Ovary (tissue), 9 donors: ENCODE results near the gene CADM2. TPM values are rescaled to one million over a fixed set of nuclear protein-coding genes. Genes with fewer than 3 reads are reported as not detected.

Experiments
- DNase-seq, 5 donors: peaks; one replicate each; pipeline ENCODE4 v3.0.0-alpha.2; 2019 to 2020
- H3K27ac ChIP-seq, 2 donors: fragments of 200-600 bp; one replicate each; pipeline versions ENCODE4 v1.5.1 to v1.8.0; 2019 to 2022
- H3K27me3 ChIP-seq: fragments of 200-600 bp; one replicate; pipeline ENCODE4 v1.8.0; 2022
- H3K36me3 ChIP-seq: fragments of 200-600 bp; sonication (generic); one replicate; pipeline ENCODE4 v1.5.1; 2019
- H3K4me1 ChIP-seq: one replicate; pipeline ENCODE4 v1.8.1; 2013; ENCODE audit warnings: mild to moderate bottlenecking, moderate library complexity; ENCODE audit not compliant: insufficient read depth
- H3K4me3 ChIP-seq: fragments of 200-600 bp; sonication (generic); one replicate; pipeline ENCODE4 v1.5.1; 2017
- H3K9me3 ChIP-seq, 2 donors: fragments of 200-600 bp in 1 of 2; sonication (generic) in 1 of 2; one replicate each; pipeline versions ENCODE4 v1.5.1 to v1.8.1; 2013 to 2019; ENCODE audit warnings: mild to moderate bottlenecking in 1 of 2, moderate library complexity in 1 of 2
- EP300 ChIP-seq: sonication (generic); formaldehyde crosslinking; IDR thresholded peaks from one replicate; pipeline ENCODE4 v1.6.1; 2017; ENCODE audit warnings: antibody characterized with exemption
- POLR2A ChIP-seq: fragments of 450-650 bp; IDR thresholded peaks from one replicate; pipeline ENCODE4 v1.6.1; 2017; ENCODE audit warnings: antibody characterized with exemption, mild to moderate bottlenecking, moderate library complexity
- WGBS, 3 donors: extraction: QIAGEN DNeasy Blood & Tissue Kit in 1 of 3; methylation state at CpG; one replicate each; pipeline versions ENCODE4 v1.1.5 to v1.1.7; 2013 to 2017; 5-methylcytosine and 5-hydroxymethylcytosine counted together
- intact Hi-C, 4 donors: fragments of 100-400 bp; cut with DNase I; formaldehyde crosslinking; loops; one replicate each; pipeline versions ENCODE4 v1.11.0 to v1.15.1; 2022 to 2023
- polyA plus RNA-seq, 2 donors: library from polyadenylated mRNA; stranded (reverse); fragments of 200-250 nt in 1 of 2; fragments of 350-450 nt in 1 of 2; fragmentation: Illumina TruSeq in 1 of 2; extraction: RNeasy Lipid Tissue Mini Kit (QIAGEN cat#74804) in 1 of 2; gene quantifications; one replicate each; pipeline ENCODE4 v1.2.3, GENCODE V29; 2013 to 2014
- total RNA-seq, 7 donors: library from RNA; depleted of rRNA in 2 of 7; stranded (reverse); fragments of >200 nt in 2 of 7; fragmentation: NEBNext Ultra II Directional in 3 of 7; extraction: Animal tissue kit (Norgen Biotek cat#: 25700) in 3 of 7; gene quantifications; one replicate each; pipeline versions ENCODE4 v1.1.0 to v1.2.4, GENCODE V29; 2016 to 2023
- TF ChIP-seq, protein P1 (sequence below), 3 donors: fragments of 450-650 bp in 2 of 3; fragments of 200-600 bp in 1 of 3; IDR thresholded peaks; one replicate each; pipeline versions ENCODE4 v1.5.1 to v1.8.0; 2016 to 2022; ENCODE audit warnings: antibody characterized with exemption in 3 of 3, mild to moderate bottlenecking in 1 of 3
- donor health status: DM: no; HTN: no; CAD: no; lungs with moderate emphysema.
- donor health status: DM: no; HTN: no; CAD: no.
- donor health status: Bipolar disorder and iron deficiency.
- donor health status: DM: yes; HTN: yes; CAD: no.
- donor health status: DM: no; HTN: no; CAD: no.
- donor health status: DM: yes; HTN: yes; CAD: no.

CADM2 gene
- total and polyA plus RNA-seq, 9 donors: 0.20 to 1.9 (median 0.69) TPM

DNA sequence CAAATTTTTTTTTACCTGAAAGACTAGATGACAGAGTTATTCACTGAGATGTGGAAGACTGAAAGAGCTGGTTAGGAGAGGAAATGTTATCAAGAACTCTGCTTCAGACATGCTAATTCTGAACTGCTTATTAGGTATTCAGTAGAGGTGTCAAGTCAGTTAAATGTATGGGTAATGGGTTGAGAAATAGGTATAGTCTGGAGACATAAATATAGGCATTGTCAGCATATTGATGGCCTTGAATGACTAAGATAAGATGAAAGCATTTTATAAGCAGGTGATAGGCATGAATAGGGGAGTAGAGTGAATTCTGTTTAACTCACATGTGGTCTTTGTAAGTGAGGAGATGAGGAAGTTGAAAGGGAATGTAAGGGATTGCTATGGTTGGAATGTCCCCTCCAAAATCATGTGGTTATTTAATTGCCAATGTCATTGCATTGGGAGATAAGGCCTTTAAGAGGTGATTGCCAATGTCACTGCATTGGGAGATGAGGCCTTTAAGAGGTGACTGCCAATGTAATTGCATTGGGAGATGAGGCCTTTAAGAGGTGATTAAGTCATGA, 904.2 kb downstream of the CADM2 start:
- H3K36me3 ChIP-seq: no peaks in the 10 kb centered on the region
- no peak overlapping the region for H3K27ac ChIP-seq
- H3K9me3 ChIP-seq: no peaks in the 10 kb centered on the region
- H3K4me3 ChIP-seq: no peak overlapping the region
- no peaks in the 10 kb centered on the region for H3K4me1 ChIP-seq
- DNase-seq: no peak
- intact Hi-C loops: no loop called here
- TF ChIP-seq POLR2A: no peak
- TF ChIP-seq EP300: no peak
- TF ChIP-seq, protein P1, sequence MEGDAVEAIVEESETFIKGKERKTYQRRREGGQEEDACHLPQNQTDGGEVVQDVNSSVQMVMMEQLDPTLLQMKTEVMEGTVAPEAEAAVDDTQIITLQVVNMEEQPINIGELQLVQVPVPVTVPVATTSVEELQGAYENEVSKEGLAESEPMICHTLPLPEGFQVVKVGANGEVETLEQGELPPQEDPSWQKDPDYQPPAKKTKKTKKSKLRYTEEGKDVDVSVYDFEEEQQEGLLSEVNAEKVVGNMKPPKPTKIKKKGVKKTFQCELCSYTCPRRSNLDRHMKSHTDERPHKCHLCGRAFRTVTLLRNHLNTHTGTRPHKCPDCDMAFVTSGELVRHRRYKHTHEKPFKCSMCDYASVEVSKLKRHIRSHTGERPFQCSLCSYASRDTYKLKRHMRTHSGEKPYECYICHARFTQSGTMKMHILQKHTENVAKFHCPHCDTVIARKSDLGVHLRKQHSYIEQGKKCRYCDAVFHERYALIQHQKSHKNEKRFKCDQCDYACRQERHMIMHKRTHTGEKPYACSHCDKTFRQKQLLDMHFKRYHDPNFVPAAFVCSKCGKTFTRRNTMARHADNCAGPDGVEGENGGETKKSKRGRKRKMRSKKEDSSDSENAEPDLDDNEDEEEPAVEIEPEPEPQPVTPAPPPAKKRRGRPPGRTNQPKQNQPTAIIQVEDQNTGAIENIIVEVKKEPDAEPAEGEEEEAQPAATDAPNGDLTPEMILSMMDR (IDR thresholded peaks at IDR 0.05): no peak
- H3K27me3 ChIP-seq: no peaks in the 10 kb centered on the region

DNA sequence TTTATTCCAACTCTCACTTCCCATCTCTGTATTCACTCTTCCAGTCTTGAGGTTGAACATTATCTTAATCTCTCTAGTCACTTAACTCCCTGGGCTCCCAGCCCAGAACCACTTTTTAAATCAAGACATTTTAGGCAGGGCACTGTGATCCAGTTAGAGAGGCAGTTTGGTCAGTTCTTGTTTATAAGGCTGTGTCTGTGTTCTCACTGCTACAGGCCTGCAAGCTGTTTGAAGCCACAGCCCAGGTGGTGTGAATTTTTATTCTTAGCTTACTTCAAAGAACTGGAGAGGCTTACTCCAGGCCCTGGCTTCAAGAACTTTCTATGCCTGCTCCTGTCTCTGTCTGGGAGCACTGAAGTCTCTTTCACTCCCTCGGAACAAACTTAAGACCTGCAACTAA, 906.1 kb downstream of the CADM2 start:
- 21 to 28% (median 25%) methylated on average over 1 of the region's 1 CpG for whole genome bisulfite sequencing, 3 donors
- no peaks in the 10 kb centered on the region for H3K4me1 ChIP-seq
- no peak overlapping the region for H3K27ac ChIP-seq
- TF ChIP-seq, protein P1 (IDR thresholded peaks at IDR 0.05): no peak
- TF ChIP-seq EP300 (no peak), POLR2A (no peak)
- no peaks in the 10 kb centered on the region for H3K9me3 ChIP-seq
- no peak overlapping the region for H3K4me3 ChIP-seq
- DNase-seq: no peak
- H3K36me3 ChIP-seq: no peaks in the 10 kb centered on the region
- no peaks in the 10 kb centered on the region for H3K27me3 ChIP-seq
- intact Hi-C loops: no loop called here

DNA sequence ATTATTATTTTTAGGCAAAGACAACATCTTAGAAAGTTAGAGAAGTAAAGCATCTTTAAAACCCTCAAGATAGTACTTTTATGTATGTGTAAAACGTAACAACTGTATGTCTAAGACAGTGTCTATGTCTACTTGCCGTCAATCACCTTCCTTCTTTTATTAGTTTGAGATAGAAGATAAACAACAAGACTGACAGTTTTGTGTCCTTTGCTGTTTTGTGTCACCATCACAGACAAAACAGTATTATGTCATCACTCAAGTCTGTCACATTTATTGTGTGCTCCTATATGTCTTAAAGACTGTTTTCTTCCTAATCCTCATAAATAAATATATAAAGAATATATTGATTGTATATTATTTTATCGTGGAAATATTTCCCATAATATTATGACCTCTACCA, 908.3 kb downstream of the CADM2 start:
- Histone ChIP-seq H3K4me1 (no peaks in the 10 kb centered on the region), H3K27ac (no peak overlapping the region), H3K36me3 (no peaks in the 10 kb centered on the region), H3K27me3 (no peaks in the 10 kb centered on the region), H3K9me3 (no peaks in the 10 kb centered on the region), H3K4me3 (no peak overlapping the region)
- TF ChIP-seq POLR2A (no peak), EP300 (no peak)
- TF ChIP-seq, protein P1 (IDR thresholded peaks at IDR 0.05): no peak
- WGBS, 3 donors: 72 to 84% (median 75%) methylated on average over 3 of the region's 3 CpGs
- intact Hi-C loops: no loop called here
- DNase-seq: no peak

DNA sequence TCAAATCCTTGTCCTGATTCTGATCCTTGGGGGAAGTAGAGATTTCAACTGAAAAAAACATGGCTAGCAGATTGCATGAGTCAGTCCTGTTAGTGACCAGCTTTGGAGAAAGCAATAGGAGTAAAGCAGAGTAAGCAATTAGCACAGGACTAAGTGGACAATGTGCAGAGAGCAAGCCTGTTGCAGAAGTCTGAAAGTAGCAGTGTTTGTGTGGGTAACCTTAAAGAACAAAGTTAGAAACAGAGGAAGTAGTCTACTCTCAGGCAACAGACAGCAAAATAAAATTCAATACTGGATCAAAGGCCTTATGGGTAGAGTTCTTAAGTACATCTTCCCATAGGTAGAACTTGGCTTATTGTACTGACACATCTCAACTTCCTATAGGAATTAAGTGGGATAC, 916.8 kb downstream of the CADM2 start:
- intact Hi-C loops: no loop called here
- Histone ChIP-seq H3K4me1 (no peaks in the 10 kb centered on the region), H3K27ac (no peak overlapping the region), H3K36me3 (no peaks in the 10 kb centered on the region), H3K27me3 (no peaks in the 10 kb centered on the region), H3K4me3 (no peak overlapping the region), H3K9me3 (no peaks in the 10 kb centered on the region)
- DNase-seq: no peak
- TF ChIP-seq, protein P1 (IDR thresholded peaks at IDR 0.05): no peak
- TF ChIP-seq EP300: no peak
- no peak for TF ChIP-seq POLR2A

DNA sequence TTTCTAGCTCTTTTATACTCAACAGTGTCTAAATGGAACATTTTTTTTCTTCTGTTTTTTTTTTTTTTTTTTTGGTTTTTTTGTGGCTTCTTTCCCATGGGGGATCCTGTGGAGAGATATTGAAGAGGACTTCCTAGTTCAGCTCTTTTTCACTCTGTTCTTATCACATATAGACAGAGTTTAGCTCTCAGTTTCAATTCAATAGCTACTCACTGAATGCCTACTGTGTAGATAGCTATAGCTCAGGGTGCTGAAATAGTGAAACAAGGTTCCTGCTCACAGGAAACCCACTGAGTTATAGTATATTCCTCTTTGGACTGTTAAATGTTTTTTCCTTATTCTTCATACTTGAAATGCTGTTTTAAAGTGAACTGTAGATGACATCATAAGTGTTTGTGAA, 918.8 kb downstream of the CADM2 start:
- no peak overlapping the region for H3K27ac ChIP-seq
- intact Hi-C loops: no loop called here
- H3K36me3 ChIP-seq: no peaks in the 10 kb centered on the region
- no peaks in the 10 kb centered on the region for H3K27me3 ChIP-seq
- TF ChIP-seq EP300 (no peak), POLR2A (no peak)
- TF ChIP-seq, protein P1 (IDR thresholded peaks at IDR 0.05): no peak
- H3K4me3 ChIP-seq: no peak overlapping the region
- no peaks in the 10 kb centered on the region for H3K9me3 ChIP-seq
- DNase-seq: no peak
- no peaks in the 10 kb centered on the region for H3K4me1 ChIP-seq
